OCI-LY3 (cell line): Measurements from ENCODE around the gene SLC9A7.

Experiments
- H2AFZ ChIP-seq: fragments of 200-600, 300-600 bp; shearing (Covaris generic); 2 replicates; pipeline ENCODE4 v1.6.0; 2014; ENCODE audit warnings: antibody characterized with exemption, low read depth, low read length
- H3K27ac ChIP-seq: fragments of 200-600, 300-600 bp; sonication (generic); 2 replicates; pipeline ENCODE4 v1.5.1; 2014; ENCODE audit warnings: mild to moderate bottlenecking, low read length, moderate library complexity, mixed read lengths
- H3K27me3 ChIP-seq: fragments of 200-600, 300-600 bp; sonication (generic); 2 replicates; pipeline ENCODE4 v1.6.1; 2014; ENCODE audit warnings: low read depth, low read length, mixed read lengths
- H3K36me3 ChIP-seq: fragments of 200-600, 300-600 bp; sonication (generic); replicated peaks from 2 replicates; pipeline ENCODE3; 2014; ENCODE audit warnings: low read depth, low read length, mixed read lengths
- H3K4me1 ChIP-seq: fragments of 300-600, 200-600 bp; sonication (generic); 2 replicates; pipeline ENCODE4 v1.6.1; 2014; ENCODE audit warnings: low read length, mixed read lengths
- H3K4me2 ChIP-seq: fragments of 200-600, 300-600 bp; sonication (generic); 2 replicates; pipeline ENCODE4 v1.6.1; 2014; ENCODE audit warnings: low read length, mixed read lengths
- H3K4me3 ChIP-seq: fragments of 300-600, 200-600 bp; sonication (generic); 2 replicates; pipeline ENCODE4 v1.5.1; 2014; ENCODE audit warnings: antibody characterized with exemption, mild to moderate bottlenecking, low read length, moderate library complexity
- H3K79me2 ChIP-seq: fragments of 300-600, 200-600 bp; shearing (Covaris generic); 2 replicates; pipeline ENCODE4 v1.6.1; 2014; ENCODE audit warnings: mild to moderate bottlenecking, low read length, mixed read lengths
- H3K9ac ChIP-seq: fragments of 300-600, 200-600 bp; shearing (Covaris generic); 2 replicates; pipeline ENCODE4 v1.6.0; 2014; ENCODE audit warnings: mild to moderate bottlenecking, low read length, moderate library complexity
- H3K9me3 ChIP-seq: fragments of 200-600, 300-600 bp; shearing (Covaris generic); 2 replicates; pipeline ENCODE4 v1.6.1; 2014; ENCODE audit warnings: low read length, mixed read lengths; ENCODE audit not compliant: insufficient read depth
- H4K20me1 ChIP-seq: fragments of 200-600, 300-600 bp; sonication (generic); 2 replicates; pipeline ENCODE4 v1.6.1; 2016; ENCODE audit warnings: low read length, mixed read lengths; ENCODE audit not compliant: insufficient read depth
- EZH2phosphoT487 ChIP-seq: fragments of 200-600 bp; shearing (Covaris generic); IDR thresholded peaks from 2 replicates; pipeline ENCODE4 v1.6.1; 2018; ENCODE audit warnings: antibody characterized with exemption, mixed run types, low read depth
- TF ChIP-seq, protein P1 (sequence below): fragments of 200-600, 300-600 bp; sonication (generic); IDR thresholded peaks from 2 replicates; pipeline ENCODE4 v1.5.1; 2014; ENCODE audit warnings: antibody characterized with exemption, low read length, low read depth

The SLC9A7 gene

DNA sequence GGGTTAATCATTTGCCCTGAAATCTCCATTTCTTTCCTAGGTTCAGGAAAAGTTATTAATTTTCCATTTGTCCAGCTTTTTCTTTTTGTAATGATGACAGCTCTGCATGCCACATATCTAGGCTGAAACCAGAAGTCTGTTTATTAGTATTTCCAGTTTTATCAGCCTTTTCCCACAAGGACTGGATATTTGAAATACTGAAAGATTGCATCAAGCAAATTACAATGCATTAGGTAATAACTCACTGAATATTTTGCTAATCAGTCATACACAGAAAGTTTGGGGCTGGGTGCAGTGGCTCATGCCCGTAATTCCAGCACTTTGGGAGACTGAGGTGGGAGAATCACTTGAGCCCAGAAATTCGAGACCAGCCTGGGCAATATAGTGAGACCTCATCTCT is 21.5 kb downstream of the SLC9A7 start:
- H3K27me3 ChIP-seq = no peaks in the 10 kb centered on the region
- H3K9me3 ChIP-seq = peaks cover 11% of the 10 kb centered on the region; the same call in 1 of the 2 replicates
- TF ChIP-seq EZH2phosphoT487 = no peak
- TF ChIP-seq, protein P1, sequence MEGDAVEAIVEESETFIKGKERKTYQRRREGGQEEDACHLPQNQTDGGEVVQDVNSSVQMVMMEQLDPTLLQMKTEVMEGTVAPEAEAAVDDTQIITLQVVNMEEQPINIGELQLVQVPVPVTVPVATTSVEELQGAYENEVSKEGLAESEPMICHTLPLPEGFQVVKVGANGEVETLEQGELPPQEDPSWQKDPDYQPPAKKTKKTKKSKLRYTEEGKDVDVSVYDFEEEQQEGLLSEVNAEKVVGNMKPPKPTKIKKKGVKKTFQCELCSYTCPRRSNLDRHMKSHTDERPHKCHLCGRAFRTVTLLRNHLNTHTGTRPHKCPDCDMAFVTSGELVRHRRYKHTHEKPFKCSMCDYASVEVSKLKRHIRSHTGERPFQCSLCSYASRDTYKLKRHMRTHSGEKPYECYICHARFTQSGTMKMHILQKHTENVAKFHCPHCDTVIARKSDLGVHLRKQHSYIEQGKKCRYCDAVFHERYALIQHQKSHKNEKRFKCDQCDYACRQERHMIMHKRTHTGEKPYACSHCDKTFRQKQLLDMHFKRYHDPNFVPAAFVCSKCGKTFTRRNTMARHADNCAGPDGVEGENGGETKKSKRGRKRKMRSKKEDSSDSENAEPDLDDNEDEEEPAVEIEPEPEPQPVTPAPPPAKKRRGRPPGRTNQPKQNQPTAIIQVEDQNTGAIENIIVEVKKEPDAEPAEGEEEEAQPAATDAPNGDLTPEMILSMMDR = no peak
- 0 out of 2 replicates have a peak, but pooled peaks cover 5% of the 10 kb centered on the region for H4K20me1 ChIP-seq
- peaks cover 42% of the 10 kb centered on the region for H3K79me2 ChIP-seq
- peaks cover 27% of the 10 kb centered on the region for H3K36me3 ChIP-seq
- H3K27ac ChIP-seq = no peak overlapping the region
- peaks cover 17% of the 10 kb centered on the region for H3K4me1 ChIP-seq
- no peak overlapping the region for H2AFZ ChIP-seq
- no peak overlapping the region for H3K4me2 ChIP-seq
- no peak overlapping the region for H3K4me3 ChIP-seq
- H3K9ac ChIP-seq = no peak overlapping the region

DNA sequence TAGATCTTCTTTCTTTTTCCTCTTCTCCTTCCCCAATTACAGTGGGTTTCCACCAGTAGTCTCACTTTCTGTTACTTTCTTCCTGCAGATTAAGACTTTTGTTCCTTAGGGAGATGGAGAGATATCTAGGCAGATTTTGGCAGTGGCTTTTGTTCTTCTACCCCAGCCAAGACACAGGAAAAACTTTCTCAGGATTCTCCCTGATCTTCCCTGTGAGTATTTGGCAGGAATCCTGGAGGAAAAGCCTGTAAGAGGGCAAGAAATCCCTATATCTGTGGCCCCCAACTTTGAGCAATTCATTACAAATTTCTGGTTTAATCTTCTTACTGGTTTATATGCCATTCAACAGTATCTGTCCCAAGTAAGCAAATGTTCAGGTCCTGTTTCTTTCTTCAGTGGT is 21.9 kb downstream of the SLC9A7 start:
- Histone ChIP-seq H3K27ac (no peak overlapping the region), H3K27me3 (no peaks in the 10 kb centered on the region), H3K9me3 (peaks cover 11% of the 10 kb centered on the region; the same call in 1 of the 2 replicates), H3K9ac (no peak overlapping the region), H3K4me2 (no peak overlapping the region), H4K20me1 (0 out of 2 replicates have a peak, but pooled peaks cover 5% of the 10 kb centered on the region), H3K4me3 (no peak overlapping the region), H2AFZ (no peak overlapping the region), H3K4me1 (peaks cover 21% of the 10 kb centered on the region), H3K79me2 (peaks cover 42% of the 10 kb centered on the region), H3K36me3 (peaks cover 27% of the 10 kb centered on the region)
- TF ChIP-seq, protein P1 = no peak
- no peak for TF ChIP-seq EZH2phosphoT487

DNA sequence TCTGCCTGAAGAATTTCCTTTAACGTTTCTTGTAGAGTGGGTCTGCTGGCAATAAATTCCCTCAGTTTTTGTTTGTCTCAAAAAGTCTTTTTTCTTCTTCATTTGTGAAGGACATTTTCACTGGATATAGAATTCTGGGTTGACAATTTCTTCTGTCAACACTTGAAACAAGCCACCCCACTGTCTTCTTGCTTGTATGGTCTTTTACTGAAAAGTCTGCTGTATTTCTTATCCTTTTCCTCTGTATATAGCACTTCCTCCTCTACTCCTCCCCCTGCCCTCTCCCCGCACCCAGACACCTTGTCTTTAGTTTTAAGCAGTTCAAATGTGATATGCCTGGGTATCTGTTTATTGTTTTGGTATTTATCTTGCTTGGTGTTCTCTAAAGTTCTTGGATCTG is 23.3 kb downstream of the SLC9A7 start:
- H3K4me2 ChIP-seq = no peak overlapping the region
- peaks cover 37% of the 10 kb centered on the region for H3K79me2 ChIP-seq
- peaks cover 27% of the 10 kb centered on the region for H3K36me3 ChIP-seq
- peaks cover 23% of the 10 kb centered on the region for H3K4me1 ChIP-seq
- H3K9me3 ChIP-seq = peaks cover 8% of the 10 kb centered on the region; the same call in 1 of the 2 replicates
- H2AFZ ChIP-seq = no peak overlapping the region
- no peak overlapping the region for H3K27ac ChIP-seq
- no peaks in the 10 kb centered on the region for H3K27me3 ChIP-seq
- TF ChIP-seq EZH2phosphoT487 = no peak
- TF ChIP-seq, protein P1 = no peak
- H3K9ac ChIP-seq = no peak overlapping the region
- 0 out of 2 replicates have a peak, but pooled peaks cover 5% of the 10 kb centered on the region for H4K20me1 ChIP-seq
- H3K4me3 ChIP-seq = no peak overlapping the region

DNA sequence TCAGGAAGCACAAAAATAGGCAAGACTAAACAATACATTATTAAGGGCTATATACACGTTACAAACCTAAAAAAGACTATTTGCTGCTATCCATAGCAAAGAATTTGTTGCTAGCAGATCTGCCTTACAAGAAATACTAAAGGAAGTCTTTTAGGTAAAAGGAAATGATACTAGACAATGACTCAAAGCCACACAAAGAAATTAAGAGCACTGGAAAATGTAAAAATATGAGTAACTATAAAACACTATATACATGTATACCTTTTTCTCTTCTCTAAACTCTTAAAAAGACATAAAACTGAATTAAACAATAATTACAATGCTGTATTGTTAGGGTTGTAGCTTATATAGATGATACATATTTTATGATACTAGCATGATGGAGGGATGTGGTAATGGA is 25.7 kb downstream of the SLC9A7 start:
- Histone ChIP-seq H3K27me3 (no peaks in the 10 kb centered on the region), H3K4me1 (peaks cover 26% of the 10 kb centered on the region), H3K9ac (no peak overlapping the region), H3K4me3 (0 out of 2 replicates have a peak overlapping the region, but pooled peaks have one; percentile 14), H4K20me1 (0 out of 2 replicates have a peak, but pooled peaks cover 3% of the 10 kb centered on the region), H3K27ac (peak overlapping the region; percentile 43; the same call in 1 of the 2 replicates), H3K79me2 (peaks cover 28% of the 10 kb centered on the region), H3K36me3 (peaks cover 21% of the 10 kb centered on the region), H2AFZ (no peak overlapping the region), H3K4me2 (peak overlapping the region; percentile 48), H3K9me3 (peaks cover 8% of the 10 kb centered on the region; the same call in 1 of the 2 replicates)
- TF ChIP-seq EZH2phosphoT487 = no peak
- TF ChIP-seq, protein P1 = no peak
